Keratinocyte (primary cell): Measurements from ENCODE around the gene CCNT1. TPM values are rescaled to one million over a fixed set of nuclear protein-coding genes. Genes with fewer than 3 reads are reported as not detected.

Source experiments
- DNase-seq: peaks from one replicate; pipeline ENCODE4 v3.0.0-alpha.2; 2011; ENCODE audit warnings: low read depth, missing footprints, low spot score
- FAIRE-seq: peaks from 2 replicates; lab custom pipeline; 2011; peaks lifted over from hg19 to GRCh38; lab: Jason Lieb, UNC
- H2AFZ ChIP-seq: 2 replicates; pipeline ENCODE4 v1.6.0; 2012; ENCODE audit warnings: low read length, control low read depth, inconsistent platforms; ENCODE audit not compliant: control insufficient read depth
- H3K27ac ChIP-seq: 2 replicates; pipeline ENCODE4 v1.5.1; 2011; ENCODE audit warnings: low read length; ENCODE audit not compliant: control insufficient read depth, insufficient read depth
- H3K27me3 ChIP-seq: 3 replicates; pipeline ENCODE4 v1.6.0; 2011; ENCODE audit warnings: low read length; ENCODE audit not compliant: control insufficient read depth, insufficient read depth; ENCODE audit errors: extremely low read depth
- H3K36me3 ChIP-seq, 2 experiments: 2 replicates in 1 of 2; 3 replicates in 1 of 2; pipeline ENCODE4 v1.5.1; 2011; ENCODE audit warnings: low read length in 2 of 2, mild to moderate bottlenecking in 1 of 2; ENCODE audit not compliant: control insufficient read depth in 2 of 2, insufficient read depth in 2 of 2; ENCODE audit errors: extremely low read depth in 1 of 2
- H3K4me1 ChIP-seq: 3 replicates; pipeline ENCODE4 v1.5.1; 2011; ENCODE audit warnings: low read length; ENCODE audit not compliant: control insufficient read depth, insufficient read depth; ENCODE audit errors: extremely low read depth
- H3K4me2 ChIP-seq: 3 replicates; pipeline ENCODE4 v1.6.0; 2011; ENCODE audit warnings: low read depth, low read length; ENCODE audit not compliant: control insufficient read depth, insufficient read depth; ENCODE audit errors: extremely low read depth
- H3K4me3 ChIP-seq, 3 experiments: fragments of 200-600 bp in 1 of 3; sonication (generic) in 1 of 3; 2 replicates in 2 of 3; 3 replicates in 1 of 3; pipeline ENCODE4 v1.5.1; 2011 to 2016; ENCODE audit warnings: low read length in 3 of 3, mild to moderate bottlenecking in 3 of 3, control low read depth in 2 of 3, inconsistent platforms in 1 of 3, low read depth in 1 of 3, mixed read lengths in 1 of 3, mixed run types in 1 of 3, moderate library complexity in 1 of 3; ENCODE audit not compliant: control insufficient read depth in 2 of 3, insufficient read depth in 2 of 3; ENCODE audit errors: extremely low read depth in 1 of 3
- H3K79me2 ChIP-seq: 2 replicates; pipeline ENCODE4 v1.6.0; 2012; ENCODE audit warnings: low read length; ENCODE audit not compliant: control insufficient read depth, insufficient read depth
- H3K9ac ChIP-seq: 3 replicates; pipeline ENCODE4 v1.6.0; 2011; ENCODE audit warnings: low read length; ENCODE audit not compliant: control insufficient read depth, insufficient read depth; ENCODE audit errors: extremely low read depth
- H3K9me1 ChIP-seq: 3 replicates; pipeline ENCODE4 v1.6.0; 2011; ENCODE audit warnings: low read length; ENCODE audit not compliant: control insufficient read depth, insufficient read depth; ENCODE audit errors: extremely low read depth
- H3K9me3 ChIP-seq: 2 replicates; pipeline ENCODE4 v1.5.1; 2012; ENCODE audit warnings: low read depth, low read length; ENCODE audit not compliant: control insufficient read depth
- H4K20me1 ChIP-seq: 3 replicates; pipeline ENCODE4 v1.6.0; 2011; ENCODE audit warnings: low read length; ENCODE audit not compliant: control insufficient read depth, insufficient read depth; ENCODE audit errors: extremely low read depth
- CTCF ChIP-seq, 3 experiments: IDR thresholded peaks in 1 of 3; conservative IDR thresholded peaks in 1 of 3; optimal IDR thresholded peaks in 1 of 3; 2 replicates in 2 of 3; 3 replicates in 1 of 3; pipeline versions ENCODE3 to v1.5.1; 2011; ENCODE audit warnings: low read length in 3 of 3, mild to moderate bottlenecking in 3 of 3, moderate library complexity in 2 of 3, control low read depth in 1 of 3, inconsistent platforms in 1 of 3; ENCODE audit not compliant: insufficient read depth in 2 of 3; ENCODE audit errors: extremely low read depth in 1 of 3
- EZH2 ChIP-seq: IDR thresholded peaks from one replicate; pipeline ENCODE4 v1.6.1; 2012; ENCODE audit warnings: inconsistent platforms, mild to moderate bottlenecking, low read length, moderate library complexity
- dilution Hi-C: fragments of 300-500 bp; cut with MboI; formaldehyde crosslinking; loops from one replicate; pipeline ENCODE4 v1.7.0; 2020; ENCODE audit warnings: low sequenced_read_pairs; ENCODE audit not compliant: extremely low pct_ligation_motif_present
- polyA plus RNA-seq, 5 experiments: library from polyadenylated mRNA; depleted of rRNA in 3 of 5; stranded (reverse) in 3 of 5; stranded (forward) in 1 of 5; unstranded in 1 of 5; fragments of >200 nt; gene quantifications; 1 replicate in 1 of 5; 2 replicates in 3 of 5; 3 replicates in 1 of 5; pipeline versions ENCODE4 v1.2.1 to v1.2.3, GENCODE V29; 2011 to 2012; ENCODE audit warnings: missing spikeins in 2 of 5, low read depth in 1 of 5, low replicate concordance in 1 of 5

CCNT1 gene
- polyA plus RNA-seq, 1 donor (not counting 4 experiments of a cell fraction or from before 2014, with no cell fraction given), result 23.4 TPM

- H3K27ac ChIP-seq, result peak overlapping the region; percentile 58
- H3K9ac ChIP-seq, result no peak overlapping the region
- peaks cover 29 to 31% of the 10 kb centered on the region in 2 experiments for H3K36me3 ChIP-seq
- DNase-seq, result peak; percentile 92
- TF ChIP-seq CTCF (optimal IDR thresholded peaks at IDR 0.05 in 1 of 3, IDR thresholded peaks at IDR 0.05 in 1 of 3, conservative IDR thresholded peaks at IDR 0.05 in 1 of 3; ENCODE audit: extremely low read depth in 1 of 3, insufficient read depth in 2 of 3, low read length in 3 of 3) (no peak), EZH2 (no peak)
- no peaks in the 10 kb centered on the region for H3K27me3 ChIP-seq
- no peaks in the 10 kb centered on the region for H3K9me3 ChIP-seq
- no peak overlapping the region for H2AFZ ChIP-seq
- FAIRE-seq, result peak; percentile 67
- dilution Hi-C loops, result no loop called here
- peaks cover 10% of the 10 kb centered on the region for H4K20me1 ChIP-seq
- no peaks in the 10 kb centered on the region for H3K9me1 ChIP-seq
- peak overlapping the region; percentile 58 for H3K4me2 ChIP-seq
- peaks cover 48% of the 10 kb centered on the region for H3K79me2 ChIP-seq
- peaks cover 15% of the 10 kb centered on the region for H3K4me1 ChIP-seq
- H3K4me3 ChIP-seq, result no peak overlapping the region
Measured at GRCh38 chr12:48671231-48671856, 45.2 kb downstream of the CCNT1 start.

GRCh38 chr12:48668996-48669395 lies 47.5 kb downstream of the CCNT1 start:
- no peak for TF ChIP-seq EZH2
- no peak for TF ChIP-seq CTCF (optimal IDR thresholded peaks at IDR 0.05 in 1 of 3, IDR thresholded peaks at IDR 0.05 in 1 of 3, conservative IDR thresholded peaks at IDR 0.05 in 1 of 3; ENCODE audit: extremely low read depth in 1 of 3, insufficient read depth in 2 of 3, low read length in 3 of 3)
- Histone ChIP-seq H3K27ac (no peak overlapping the region), H3K9ac (no peak overlapping the region), H3K4me2 (no peak overlapping the region), H3K79me2 (peaks cover 26% of the 10 kb centered on the region), H3K27me3 (no peaks in the 10 kb centered on the region), H3K4me1 (peaks cover 15% of the 10 kb centered on the region), H3K9me3 (no peaks in the 10 kb centered on the region), H3K4me3 (no peak overlapping the region), H4K20me1 (peaks cover 12% of the 10 kb centered on the region), H3K9me1 (no peaks in the 10 kb centered on the region), H2AFZ (no peak overlapping the region), H3K36me3 (peaks cover 36 to 37% of the 10 kb centered on the region in 2 experiments)
- no peak for DNase-seq
- no peak for FAIRE-seq
- dilution Hi-C loops, result no loop called here
